Esophagus muscularis mucosa (tissue), 4 donors: ENCODE measurements around the gene FAM222A. TPM values are rescaled to one million over a fixed set of nuclear protein-coding genes. Genes with fewer than 3 reads are reported as not detected.
"Not testable (repeated sequence)": the region's sequence is repeated elsewhere in the genome, so short reads cannot be mapped to it uniquely, and the experiment has no call there.

ENCODE experiments used
- DNase-seq: peaks from one replicate; pipeline ENCODE4 v3.0.0-alpha.2; 2017; ENCODE audit errors: extremely low spot score
- H3K27ac ChIP-seq, 4 donors: fragments of 200-600 bp; sonication (generic); replicated peaks in 1 of 4; 1 replicate in 3 of 4; 2 replicates in 1 of 4; pipeline ENCODE4 v1.5.1; 2016 to 2019; ENCODE audit warnings: mild to moderate bottlenecking in 1 of 4
- H3K27me3 ChIP-seq, 4 donors: fragments of 200-600 bp; sonication (generic); one replicate each; pipeline versions ENCODE4 v1.5.1 to v1.6.0; 2016 to 2019
- H3K36me3 ChIP-seq, 4 donors: fragments of 200-600 bp; sonication (generic); one replicate each; pipeline ENCODE4 v1.5.1; 2016 to 2019
- H3K4me1 ChIP-seq, 4 donors: fragments of 200-600 bp; sonication (generic); one replicate each; pipeline ENCODE4 v1.5.1; 2016 to 2019
- H3K4me3 ChIP-seq, 4 donors: fragments of 200-600 bp; sonication (generic); 1 replicate in 2 of 4; 2 replicates in 2 of 4; pipeline ENCODE4 v1.5.1; 2016 to 2019; ENCODE audit warnings: mild to moderate bottlenecking in 4 of 4, moderate library complexity in 1 of 4
- H3K9me3 ChIP-seq, 4 donors: fragments of 200-600 bp; sonication (generic); 1 replicate in 3 of 4; 2 replicates in 1 of 4; pipeline ENCODE4 v1.5.1; 2016 to 2019
- EP300 ChIP-seq: sonication (generic); formaldehyde crosslinking; IDR thresholded peaks from one replicate; pipeline ENCODE4 v1.6.1; 2017; ENCODE audit warnings: antibody characterized with exemption
- POLR2A ChIP-seq: fragments of 450-650 bp; IDR thresholded peaks from one replicate; pipeline ENCODE4 v1.6.1; 2017; ENCODE audit warnings: antibody characterized with exemption, moderate library complexity, mild to moderate bottlenecking, low read depth
- POLR2AphosphoS5 ChIP-seq, 2 donors: sonication (generic); formaldehyde crosslinking; IDR thresholded peaks; one replicate each; pipeline ENCODE4 v1.6.1; 2017; ENCODE audit warnings: antibody characterized with exemption in 2 of 2
- WGBS: methylation state at CpG from one replicate; pipeline ENCODE4 v1.1.5; 2018; 5-methylcytosine and 5-hydroxymethylcytosine counted together
- intact Hi-C: fragments of 100-400 bp; cut with DNase I; formaldehyde crosslinking; loops from one replicate; pipeline ENCODE4 v1.15.1; 2023
- total RNA-seq, 4 donors: library from RNA; depleted of rRNA; stranded (reverse); fragments of >200 nt; gene quantifications; one replicate each; pipeline versions ENCODE4 v1.1.0 to v1.2.1, GENCODE V29; 2016
- TF ChIP-seq, protein P1 (sequence below), 3 experiments: fragments of 200-600 bp in 2 of 3; fragments of 450-650 bp in 1 of 3; sonication (generic) in 2 of 3; IDR thresholded peaks; one replicate each; pipeline ENCODE4 v1.5.1; 2017 to 2019; ENCODE audit warnings: antibody characterized with exemption in 3 of 3, mild to moderate bottlenecking in 2 of 3, moderate library complexity in 1 of 3

Gene FAM222A
- total RNA-seq, 4 donors from 2014 or later = 0.42 to 3.8 (median 3.2) TPM

DNA sequence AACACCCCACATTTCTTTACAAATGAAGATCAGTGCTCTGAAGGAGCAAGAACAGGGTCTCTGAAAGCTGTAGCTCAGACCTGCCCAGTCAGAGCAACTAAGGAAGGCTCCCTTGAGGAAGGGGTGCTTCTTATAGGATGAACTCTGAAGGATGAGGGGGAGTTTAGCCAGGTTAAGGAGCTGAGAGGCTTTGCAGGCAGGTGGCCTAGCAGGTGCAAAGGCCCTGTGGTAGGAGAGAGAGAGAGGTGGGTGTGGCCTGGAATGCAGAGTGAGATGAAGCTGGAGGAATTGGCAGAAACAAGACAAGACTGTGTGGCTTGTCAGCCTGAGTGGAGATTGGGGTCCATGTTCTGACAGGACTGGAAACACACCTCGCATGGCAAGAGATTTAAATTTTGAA, 20.5 kb upstream of the FAM222A start:
- no peak overlapping the region for H3K27ac ChIP-seq
- TF ChIP-seq POLR2AphosphoS5 (IDR thresholded peaks at IDR 0.05) = no peak
- TF ChIP-seq EP300 = no peak
- TF ChIP-seq, protein P1, sequence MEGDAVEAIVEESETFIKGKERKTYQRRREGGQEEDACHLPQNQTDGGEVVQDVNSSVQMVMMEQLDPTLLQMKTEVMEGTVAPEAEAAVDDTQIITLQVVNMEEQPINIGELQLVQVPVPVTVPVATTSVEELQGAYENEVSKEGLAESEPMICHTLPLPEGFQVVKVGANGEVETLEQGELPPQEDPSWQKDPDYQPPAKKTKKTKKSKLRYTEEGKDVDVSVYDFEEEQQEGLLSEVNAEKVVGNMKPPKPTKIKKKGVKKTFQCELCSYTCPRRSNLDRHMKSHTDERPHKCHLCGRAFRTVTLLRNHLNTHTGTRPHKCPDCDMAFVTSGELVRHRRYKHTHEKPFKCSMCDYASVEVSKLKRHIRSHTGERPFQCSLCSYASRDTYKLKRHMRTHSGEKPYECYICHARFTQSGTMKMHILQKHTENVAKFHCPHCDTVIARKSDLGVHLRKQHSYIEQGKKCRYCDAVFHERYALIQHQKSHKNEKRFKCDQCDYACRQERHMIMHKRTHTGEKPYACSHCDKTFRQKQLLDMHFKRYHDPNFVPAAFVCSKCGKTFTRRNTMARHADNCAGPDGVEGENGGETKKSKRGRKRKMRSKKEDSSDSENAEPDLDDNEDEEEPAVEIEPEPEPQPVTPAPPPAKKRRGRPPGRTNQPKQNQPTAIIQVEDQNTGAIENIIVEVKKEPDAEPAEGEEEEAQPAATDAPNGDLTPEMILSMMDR (IDR thresholded peaks at IDR 0.05) = no peak
- TF ChIP-seq POLR2A = no peak
- no peaks in the 10 kb centered on the region for H3K9me3 ChIP-seq
- intact Hi-C loops = no loop called here
- H3K4me3 ChIP-seq = no peak overlapping the region
- WGBS = 88% methylated on average over 1 of the region's 1 CpG
- H3K4me1 ChIP-seq = peaks cover 0 to 8% (median 3%) of the 10 kb centered on the region in 4 donors
- no peaks in the 10 kb centered on the region for H3K36me3 ChIP-seq
- DNase-seq = no peak
- H3K27me3 ChIP-seq = peaks cover 0 to 8% (median 0%) of the 10 kb centered on the region in 4 donors

DNA sequence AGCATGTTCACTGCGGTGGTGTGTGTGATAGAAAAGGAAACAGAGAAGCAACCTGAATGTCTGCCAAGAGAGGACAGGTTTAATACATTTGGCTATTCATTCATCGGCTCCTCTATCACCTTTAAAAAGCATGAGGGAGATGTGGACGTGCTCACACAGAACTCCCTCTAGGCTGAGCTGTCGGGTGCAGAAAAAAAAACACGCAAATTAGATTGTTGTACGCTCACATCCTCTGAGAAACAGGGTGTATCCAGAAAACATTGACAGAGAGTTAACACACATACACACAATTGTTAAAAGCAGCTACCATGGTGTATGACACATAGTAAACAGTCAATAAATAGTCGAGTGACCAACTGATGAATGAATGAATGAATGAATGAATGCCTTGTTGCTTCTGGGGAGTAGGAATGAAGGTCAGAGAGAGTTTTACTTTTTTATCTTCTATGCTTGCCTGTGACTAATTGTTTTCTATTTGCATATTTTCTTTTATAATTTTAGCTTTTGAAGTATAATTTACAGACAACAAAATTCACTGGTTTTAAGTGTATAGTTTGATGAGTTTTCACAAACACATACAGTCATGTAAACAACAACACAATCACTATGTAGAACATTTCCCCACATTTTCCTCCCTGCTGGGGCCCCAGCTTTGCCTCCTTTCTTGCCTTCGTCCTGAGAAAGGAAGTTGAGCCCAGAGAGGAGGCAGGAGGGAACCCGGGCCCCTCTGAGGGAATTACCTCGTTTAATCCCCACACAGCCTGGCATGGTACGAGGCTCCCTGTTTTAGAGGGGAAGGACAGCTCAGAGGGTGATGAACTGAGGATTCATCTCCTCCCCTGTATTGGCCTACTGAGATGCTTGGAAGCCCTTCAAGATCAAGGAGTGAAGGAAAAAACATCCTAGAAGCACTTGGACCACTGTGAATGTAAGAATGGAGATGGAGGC, 19.7 kb upstream of the FAM222A start:
- TF ChIP-seq POLR2AphosphoS5 (IDR thresholded peaks at IDR 0.05) = no peak
- TF ChIP-seq, protein P1 (IDR thresholded peaks at IDR 0.05) = no peak
- no peak for TF ChIP-seq POLR2A
- no peak for TF ChIP-seq EP300
- peaks cover 0 to 8% (median 3%) of the 10 kb centered on the region in 4 donors for H3K4me1 ChIP-seq
- H3K9me3 ChIP-seq = no peaks in the 10 kb centered on the region
- no peak for DNase-seq
- intact Hi-C loops = no loop called here
- 51% methylated on average over 11 of the region's 11 CpGs for WGBS
- H3K27me3 ChIP-seq = peaks cover 0 to 8% (median 0%) of the 10 kb centered on the region in 4 donors
- no peak overlapping the region for H3K27ac ChIP-seq
- H3K36me3 ChIP-seq = no peaks in the 10 kb centered on the region
- no peak overlapping the region for H3K4me3 ChIP-seq

DNA sequence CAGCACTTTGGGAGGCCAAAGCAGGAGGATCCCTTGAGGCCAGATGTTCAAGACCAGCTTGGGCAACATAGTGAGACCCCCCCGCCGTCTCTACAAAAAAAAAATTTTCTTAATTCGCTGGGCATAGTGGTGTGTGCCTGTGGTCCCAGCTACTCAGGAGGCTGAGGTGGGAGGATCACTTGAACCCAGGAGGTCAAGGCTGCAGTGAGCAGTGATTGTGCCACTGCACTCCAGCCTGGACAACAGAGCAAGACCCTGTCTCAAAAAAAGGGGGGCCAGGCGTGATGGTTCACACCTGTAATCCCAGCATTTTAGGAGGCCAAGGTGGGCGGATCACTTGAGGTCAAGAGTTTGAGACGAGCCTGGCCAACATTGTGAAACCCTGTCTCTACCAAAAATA, 19.0 kb upstream of the FAM222A start:
- DNase-seq, intact Hi-C loops, H3K4me3 ChIP-seq, H3K27ac ChIP-seq, H3K4me1 ChIP-seq, H3K27me3 ChIP-seq, H3K36me3 ChIP-seq, H3K9me3 ChIP-seq: not testable (repeated sequence)
- 93% methylated on average over 3 of the region's 6 CpGs for WGBS

DNA sequence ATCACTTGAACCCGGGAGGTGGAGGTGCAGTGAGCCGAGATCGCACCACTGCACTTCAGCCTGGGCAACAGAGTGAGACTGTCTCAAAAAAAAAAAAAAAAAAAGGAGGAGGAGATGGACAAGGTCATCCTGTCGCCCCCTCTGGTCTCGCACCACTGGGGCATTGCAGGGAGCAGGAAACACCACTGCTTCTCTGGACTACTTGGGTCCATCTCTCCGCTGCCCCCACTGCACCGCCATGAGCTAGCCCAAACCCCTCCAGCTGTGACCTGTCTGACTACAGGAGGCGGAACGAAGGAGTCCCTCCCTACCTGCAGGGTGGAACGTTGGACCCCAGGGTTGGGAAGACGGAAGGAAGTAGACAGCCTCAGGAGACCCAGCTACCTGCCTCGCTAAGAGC, 18.2 kb upstream of the FAM222A start:
- Histone ChIP-seq H3K4me3 (no peak overlapping the region), H3K36me3 (no peaks in the 10 kb centered on the region), H3K9me3 (no peaks in the 10 kb centered on the region), H3K4me1 (peaks cover 0 to 8% (median 3%) of the 10 kb centered on the region in 4 donors), H3K27ac (no peak overlapping the region), H3K27me3 (peaks cover 0 to 8% (median 0%) of the 10 kb centered on the region in 4 donors)
- intact Hi-C loops = no loop called here
- WGBS = 81% methylated on average over 12 of the region's 12 CpGs
- no peak for DNase-seq
- TF ChIP-seq POLR2A (no peak), POLR2AphosphoS5 (IDR thresholded peaks at IDR 0.05) (no peak), EP300 (no peak)
- TF ChIP-seq, protein P1 (IDR thresholded peaks at IDR 0.05) = no peak

DNA sequence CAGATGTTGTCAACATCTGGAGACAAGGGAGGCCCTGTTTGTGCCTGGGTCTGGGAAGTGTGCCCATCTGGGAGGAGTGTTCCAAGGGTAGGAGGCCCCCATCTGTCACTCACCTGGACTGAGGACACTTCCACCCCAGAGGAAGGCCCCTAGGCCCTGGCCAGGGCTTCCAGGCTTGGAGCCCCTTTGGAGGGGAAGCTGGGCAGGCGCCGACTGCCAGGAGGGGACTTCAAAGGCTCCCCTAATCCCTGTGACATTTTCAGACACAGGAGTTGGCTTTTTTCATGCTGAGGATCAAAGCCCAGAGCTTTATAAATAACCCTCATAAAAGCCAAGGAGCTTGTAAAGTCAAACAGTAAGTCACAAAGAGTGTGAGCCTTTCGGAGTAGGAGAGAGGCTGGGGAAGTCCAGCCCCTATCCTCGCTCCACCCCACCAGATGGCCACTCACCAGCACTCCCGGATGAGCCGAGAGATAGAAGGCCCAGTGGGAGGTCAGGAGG, 17.6 kb upstream of the FAM222A start:
- H3K27me3 ChIP-seq = peaks cover 0 to 8% (median 0%) of the 10 kb centered on the region in 4 donors
- intact Hi-C loops = no loop called here
- no peak overlapping the region for H3K27ac ChIP-seq
- no peaks in the 10 kb centered on the region for H3K36me3 ChIP-seq
- no peak overlapping the region for H3K4me3 ChIP-seq
- no peaks in the 10 kb centered on the region for H3K9me3 ChIP-seq
- H3K4me1 ChIP-seq = peaks cover 0 to 8% (median 3%) of the 10 kb centered on the region in 4 donors
- DNase-seq = no peak
- TF ChIP-seq, protein P1 (IDR thresholded peaks at IDR 0.05) = no peak
- no peak for TF ChIP-seq EP300
- TF ChIP-seq POLR2A = no peak
- TF ChIP-seq POLR2AphosphoS5 (IDR thresholded peaks at IDR 0.05) = no peak
- 33% methylated on average over 1 of the region's 6 CpGs for WGBS
